A549 (cell line): ENCODE measurements around the gene CFAP161. TPM values are rescaled to one million over a fixed set of nuclear protein-coding genes. Genes with fewer than 3 reads are reported as not detected.

Experiments
- ATAC-seq, 2 experiments: fragments of 200-7000 bp in 1 of 2; fragments of >200 bp in 1 of 2; cut with Nextera tagmentation in 1 of 2; cut with Tn5 transposase in 1 of 2; 3 replicates each; pipeline versions ENCODE4 v1.8.0 to v1.9.1; 2018 to 2020; ENCODE audit warnings: mild to moderate bottlenecking in 1 of 2, moderate library complexity in 1 of 2
- CTCF ChIA-PET: fragments of 300-600 bp; sonication (Branson Sonifier 250); formaldehyde crosslinking; extraction: SDS; loops from one replicate; lab custom pipeline; 2021; ENCODE audit warnings: antibody characterized with exemption, inconsistent platforms; lab: Yijun Ruan, JAX
- POLR2A ChIA-PET: fragments of 350-600 bp; formaldehyde crosslinking; extraction: SDS; loops from one replicate; lab custom pipeline; 2021; ENCODE audit warnings: antibody characterized with exemption, inconsistent platforms; lab: Yijun Ruan, JAX
- DNase-seq, 2 experiments: peaks; one replicate each; pipeline versions ENCODE4 v3.0.0 to v3.0.0-alpha.2; 2011 to 2016; ENCODE audit warnings: low read depth in 1 of 2, low spot score in 1 of 2
- FAIRE-seq: peaks from 2 replicates; lab custom pipeline; 2011; peaks lifted over from hg19 to GRCh38; lab: Jason Lieb, UNC
- H3K27ac ChIP-seq, 2 experiments: fragments of >200 bp; sonication (Bioruptor Twin); formaldehyde crosslinking; 3 replicates each; pipeline ENCODE4 v1.5.1; 2016 to 2017
- H3K4me1 ChIP-seq: fragments of >200 bp; sonication (Bioruptor Twin); formaldehyde crosslinking; 3 replicates; pipeline ENCODE4 v1.6.1; 2016
- H3K4me2 ChIP-seq: fragments of >200 bp; sonication (Bioruptor Twin); formaldehyde crosslinking; 3 replicates; pipeline ENCODE4 v1.6.1; 2016
- H3K4me3 ChIP-seq: fragments of >200 bp; sonication (Bioruptor Twin); formaldehyde crosslinking; 3 replicates; pipeline ENCODE4 v1.5.1; 2016
- H3K9me3 ChIP-seq: fragments of >200 bp; sonication (Bioruptor Twin); formaldehyde crosslinking; 3 replicates; pipeline ENCODE4 v1.6.1; 2016
- BHLHE40 ChIP-seq: IDR thresholded peaks from 2 replicates; pipeline ENCODE4 v1.6.1; 2012; ENCODE audit warnings: low read depth, low read length, inconsistent platforms
- CEBPB ChIP-seq, 2 experiments: fragments of >200 bp in 1 of 2; sonication (Bioruptor Twin) in 1 of 2; formaldehyde crosslinking in 1 of 2; IDR thresholded peaks; 2 replicates each; pipeline ENCODE4 v1.6.1; 2012 to 2016
- CHD4 ChIP-seq: fragments of 200-600 bp; sonication (generic); IDR thresholded peaks from 2 replicates; pipeline ENCODE4 v1.6.1; 2016; ENCODE audit warnings: antibody characterized with exemption, mild to moderate bottlenecking, borderline replicate concordance
- EHF ChIP-seq: fragments of 250-450 bp; sonication (Bioruptor Pico); IDR thresholded peaks from 2 replicates; pipeline ENCODE4 v1.5.0; 2020; ENCODE audit warnings: mild to moderate bottlenecking
- EHMT2 ChIP-seq: fragments of 200-600 bp; sonication (generic); IDR thresholded peaks from 2 replicates; pipeline ENCODE4 v1.6.1; 2016; ENCODE audit warnings: antibody characterized with exemption, low read depth, mild to moderate bottlenecking, moderate library complexity
- ESRRA ChIP-seq: fragments of 150-350 bp; IDR thresholded peaks from 2 replicates; pipeline ENCODE4 v1.6.1; 2014; ENCODE audit warnings: mild to moderate bottlenecking, low read length, borderline replicate concordance
- FOSB ChIP-seq: fragments of 250-450 bp; sonication (Bioruptor Pico); IDR thresholded peaks from 2 replicates; pipeline ENCODE4 v1.5.0; 2020; ENCODE audit warnings: mild to moderate bottlenecking, moderate library complexity
- FOXS1 ChIP-seq: fragments of 250-450 bp; sonication (Bioruptor Pico); IDR thresholded peaks from 2 replicates; pipeline ENCODE4 v1.5.0; 2020; ENCODE audit warnings: mild to moderate bottlenecking, moderate library complexity
- JUNB ChIP-seq: fragments of >200 bp; sonication (Bioruptor Twin); formaldehyde crosslinking; IDR thresholded peaks from 2 replicates; pipeline ENCODE4 v1.6.1; 2016
- KDM1A ChIP-seq: fragments of 200-600 bp; sonication (generic); IDR thresholded peaks from 2 replicates; pipeline ENCODE4 v1.6.1; 2016; ENCODE audit warnings: low read depth, mild to moderate bottlenecking
- MAFK ChIP-seq: fragments of 450-650 bp; IDR thresholded peaks from 2 replicates; pipeline ENCODE4 v1.6.1; 2014; ENCODE audit not compliant: partially characterized antibody
- PHF8 ChIP-seq: fragments of 200-600 bp; sonication (generic); IDR thresholded peaks from 2 replicates; pipeline ENCODE4 v1.6.1; 2016; ENCODE audit warnings: low read depth, mild to moderate bottlenecking, antibody characterized with exemption, moderate library complexity, borderline replicate concordance
- POLR2A ChIP-seq: IDR thresholded peaks from 2 replicates; pipeline ENCODE4 v1.6.1; 2012; ENCODE audit warnings: mild to moderate bottlenecking, low read length
- RAD21 ChIP-seq, 2 experiments: fragments of >200 bp in 1 of 2; sonication (Bioruptor Twin) in 1 of 2; formaldehyde crosslinking in 1 of 2; IDR thresholded peaks in 1 of 2; conservative IDR thresholded peaks in 1 of 2; 2 replicates in 1 of 2; 3 replicates in 1 of 2; pipeline ENCODE4 v1.6.1; 2012 to 2018; ENCODE audit warnings: inconsistent platforms in 1 of 2
- RNF2 ChIP-seq: fragments of 200-600 bp; sonication (generic); IDR thresholded peaks from 2 replicates; pipeline ENCODE4 v1.6.1; 2016; ENCODE audit warnings: low read depth, mild to moderate bottlenecking, antibody characterized with exemption, moderate library complexity, borderline replicate concordance
- SREBF2 ChIP-seq: fragments of 450-650 bp; IDR thresholded peaks from 2 replicates; pipeline ENCODE4 v1.6.1; 2014; ENCODE audit warnings: mild to moderate bottlenecking, moderate library complexity
- TFCP2L1 ChIP-seq: fragments of 250-450 bp; sonication (Bioruptor Pico); IDR thresholded peaks from 2 replicates; pipeline ENCODE4 v1.5.0; 2021; ENCODE audit warnings: mild to moderate bottlenecking
- TP53 ChIP-seq: fragments of 250-450 bp; sonication (Bioruptor Pico); IDR thresholded peaks from 2 replicates; pipeline ENCODE4 v1.5.0; 2021; ENCODE audit warnings: mild to moderate bottlenecking, moderate library complexity
- ZC3H11A ChIP-seq: fragments of 450-650 bp; IDR thresholded peaks from 2 replicates; pipeline ENCODE4 v1.6.1; 2014; ENCODE audit warnings: antibody characterized with exemption, mild to moderate bottlenecking
- ZNF302 ChIP-seq: fragments of 250-450 bp; sonication (Bioruptor Pico); IDR thresholded peaks from 2 replicates; pipeline ENCODE4 v1.9.0; 2021; ENCODE audit warnings: inconsistent platforms, mild to moderate bottlenecking, moderate library complexity
- WGBS: methylation state at CpG from one replicate; pipeline ENCODE4 v1.1.6; 2017; ENCODE audit errors: missing lambda C conversion rate; 5-methylcytosine and 5-hydroxymethylcytosine counted together
- polyA plus RNA-seq, 4 experiments: library from polyadenylated mRNA; depleted of rRNA in 3 of 4; stranded (reverse); fragments of >200 nt; fragmentation: RNase III in 1 of 4; extraction: RNeasy Plus Mini Kit Qiagen cat#74134 plus additional on column Dnase treatment in 1 of 4; gene quantifications; 2 replicates in 3 of 4; 3 replicates in 1 of 4; pipeline ENCODE4 v1.2.3, GENCODE V29; 2011 to 2017
- TF ChIP-seq, protein P1 (sequence below): IDR thresholded peaks from 2 replicates; pipeline ENCODE4 v1.6.1; 2012; ENCODE audit warnings: low read depth, borderline replicate concordance
- TF ChIP-seq, protein P2 (sequence below): fragments of 200-600 bp; sonication (generic); IDR thresholded peaks from 2 replicates; pipeline ENCODE4 v1.6.1; 2016; ENCODE audit warnings: antibody characterized with exemption, mild to moderate bottlenecking, moderate library complexity
- TF ChIP-seq, protein P3 (sequence below): fragments of >200 bp; sonication (Bioruptor Twin); formaldehyde crosslinking; IDR thresholded peaks from 3 replicates; pipeline ENCODE4 v1.5.1; 2016
- TF ChIP-seq, protein P4 (sequence below): fragments of 450-650 bp; IDR thresholded peaks from 2 replicates; pipeline ENCODE4 v1.6.1; 2014; ENCODE audit warnings: antibody characterized with exemption
- TF ChIP-seq, protein P5 (sequence below): fragments of 250-450 bp; sonication (Bioruptor Pico); IDR thresholded peaks from 2 replicates; pipeline ENCODE4 v1.5.0; 2021; ENCODE audit warnings: mild to moderate bottlenecking, moderate library complexity, borderline replicate concordance

Gene CFAP161
- polyA plus RNA-seq, 2 of the 4 experiments (the other 2 are of a cell fraction): not detected

DNA sequence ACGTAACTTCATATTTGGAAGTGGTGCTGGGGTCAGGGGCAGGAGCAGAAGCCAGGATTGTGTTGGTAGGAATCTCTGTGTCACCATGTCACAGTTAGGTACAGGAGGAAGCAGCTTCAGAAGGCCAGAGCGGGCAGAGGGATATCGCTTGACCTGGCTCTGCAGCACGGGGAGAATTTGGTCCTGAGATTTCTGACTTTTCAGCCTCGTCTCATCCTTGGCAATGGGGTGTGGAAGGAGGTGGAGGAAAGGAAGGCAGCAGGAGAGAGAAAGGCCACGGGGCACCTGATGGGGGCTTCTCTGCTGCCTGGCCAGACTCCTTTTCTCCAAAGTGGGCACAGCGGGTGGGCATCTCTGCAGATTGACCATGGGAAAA is 63.2 kb downstream of the CFAP161 start:
- H3K27ac ChIP-seq: no peak overlapping the region
- DNase-seq: no peak
- no peak overlapping the region for H3K4me2 ChIP-seq
- H3K9me3 ChIP-seq: no peaks in the 10 kb centered on the region
- 31% methylated on average over 7 of the region's 7 CpGs for WGBS
- no peak for TF ChIP-seq TP53 (CRISPR knock-in tag)
- TF ChIP-seq CEBPB (IDR thresholded peaks at IDR 0.05): no peak
- TF ChIP-seq PHF8: no peak
- TF ChIP-seq ESRRA: no peak
- TF ChIP-seq, protein P1, sequence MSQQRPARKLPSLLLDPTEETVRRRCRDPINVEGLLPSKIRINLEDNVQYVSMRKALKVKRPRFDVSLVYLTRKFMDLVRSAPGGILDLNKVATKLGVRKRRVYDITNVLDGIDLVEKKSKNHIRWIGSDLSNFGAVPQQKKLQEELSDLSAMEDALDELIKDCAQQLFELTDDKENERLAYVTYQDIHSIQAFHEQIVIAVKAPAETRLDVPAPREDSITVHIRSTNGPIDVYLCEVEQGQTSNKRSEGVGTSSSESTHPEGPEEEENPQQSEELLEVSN: no peak
- no peak for TF ChIP-seq EHF
- TF ChIP-seq ZNF302: no peak
- TF ChIP-seq MAFK: no peak
- TF ChIP-seq SREBF2: no peak
- TF ChIP-seq, all 56 proteins: peak for 0
- POLR2A ChIA-PET: no interaction called here
- ATAC-seq (no peak), FAIRE-seq (no peak)
- CTCF ChIA-PET: interaction anchor here (1.6 kb wide), 1 partner anchor 70 kb away, joined by 3 read pairs; no protein-coding TSS in a partner anchor
- Histone ChIP-seq H3K4me3 (no peak overlapping the region), H3K4me1 (no peaks in the 10 kb centered on the region)

DNA sequence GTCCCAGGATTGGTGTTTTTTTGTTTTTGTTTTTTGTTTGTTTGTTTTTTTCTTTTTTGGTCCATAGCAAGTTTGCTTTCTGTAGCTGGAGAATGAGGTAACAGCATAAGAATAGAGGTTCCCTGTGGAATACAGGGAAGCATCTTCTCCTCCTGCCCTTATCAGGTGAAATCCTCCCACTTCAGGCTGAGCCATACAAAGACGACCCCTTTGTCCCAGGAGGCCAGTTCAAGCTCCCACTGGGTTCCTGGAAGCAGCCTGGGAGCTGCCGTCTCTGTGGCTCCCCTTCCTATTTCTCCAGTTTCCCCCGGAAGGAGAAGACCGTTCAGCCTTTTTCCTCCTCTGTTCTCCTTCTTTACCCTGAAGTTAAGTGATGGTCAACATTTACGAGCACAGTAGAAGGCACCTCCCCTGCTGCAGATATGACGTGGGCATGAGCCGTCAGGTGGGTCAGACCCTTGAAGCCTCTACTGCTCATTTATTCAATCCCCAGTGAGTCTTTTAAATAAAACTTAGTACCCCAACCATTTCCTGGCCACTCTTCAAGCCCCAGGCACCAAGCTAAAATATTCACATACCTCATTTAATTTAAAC is 63.7 kb downstream of the CFAP161 start:
- Histone ChIP-seq H3K9me3 (no peaks in the 10 kb centered on the region), H3K4me3 (no peak overlapping the region), H3K27ac (no peak overlapping the region), H3K4me2 (no peak overlapping the region), H3K4me1 (no peaks in the 10 kb centered on the region)
- TF ChIP-seq TP53 (CRISPR knock-in tag) (no peak), ZC3H11A (no peak), SREBF2 (no peak), EHMT2 (no peak), FOXS1 (no peak), JUNB (no peak), FOSB (CRISPR knock-in tag) (no peak), RAD21 (conservative IDR thresholded peaks at IDR 0.05 in 1 of 2, IDR thresholded peaks at IDR 0.05 in 1 of 2) (no peak), CHD4 (no peak), KDM1A (no peak), BHLHE40 (no peak), POLR2A (no peak), RNF2 (no peak), TFCP2L1 (CRISPR knock-in tag) (no peak)
- TF ChIP-seq, protein P2, sequence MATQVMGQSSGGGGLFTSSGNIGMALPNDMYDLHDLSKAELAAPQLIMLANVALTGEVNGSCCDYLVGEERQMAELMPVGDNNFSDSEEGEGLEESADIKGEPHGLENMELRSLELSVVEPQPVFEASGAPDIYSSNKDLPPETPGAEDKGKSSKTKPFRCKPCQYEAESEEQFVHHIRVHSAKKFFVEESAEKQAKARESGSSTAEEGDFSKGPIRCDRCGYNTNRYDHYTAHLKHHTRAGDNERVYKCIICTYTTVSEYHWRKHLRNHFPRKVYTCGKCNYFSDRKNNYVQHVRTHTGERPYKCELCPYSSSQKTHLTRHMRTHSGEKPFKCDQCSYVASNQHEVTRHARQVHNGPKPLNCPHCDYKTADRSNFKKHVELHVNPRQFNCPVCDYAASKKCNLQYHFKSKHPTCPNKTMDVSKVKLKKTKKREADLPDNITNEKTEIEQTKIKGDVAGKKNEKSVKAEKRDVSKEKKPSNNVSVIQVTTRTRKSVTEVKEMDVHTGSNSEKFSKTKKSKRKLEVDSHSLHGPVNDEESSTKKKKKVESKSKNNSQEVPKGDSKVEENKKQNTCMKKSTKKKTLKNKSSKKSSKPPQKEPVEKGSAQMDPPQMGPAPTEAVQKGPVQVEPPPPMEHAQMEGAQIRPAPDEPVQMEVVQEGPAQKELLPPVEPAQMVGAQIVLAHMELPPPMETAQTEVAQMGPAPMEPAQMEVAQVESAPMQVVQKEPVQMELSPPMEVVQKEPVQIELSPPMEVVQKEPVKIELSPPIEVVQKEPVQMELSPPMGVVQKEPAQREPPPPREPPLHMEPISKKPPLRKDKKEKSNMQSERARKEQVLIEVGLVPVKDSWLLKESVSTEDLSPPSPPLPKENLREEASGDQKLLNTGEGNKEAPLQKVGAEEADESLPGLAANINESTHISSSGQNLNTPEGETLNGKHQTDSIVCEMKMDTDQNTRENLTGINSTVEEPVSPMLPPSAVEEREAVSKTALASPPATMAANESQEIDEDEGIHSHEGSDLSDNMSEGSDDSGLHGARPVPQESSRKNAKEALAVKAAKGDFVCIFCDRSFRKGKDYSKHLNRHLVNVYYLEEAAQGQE: no peak
- TF ChIP-seq, protein P3, sequence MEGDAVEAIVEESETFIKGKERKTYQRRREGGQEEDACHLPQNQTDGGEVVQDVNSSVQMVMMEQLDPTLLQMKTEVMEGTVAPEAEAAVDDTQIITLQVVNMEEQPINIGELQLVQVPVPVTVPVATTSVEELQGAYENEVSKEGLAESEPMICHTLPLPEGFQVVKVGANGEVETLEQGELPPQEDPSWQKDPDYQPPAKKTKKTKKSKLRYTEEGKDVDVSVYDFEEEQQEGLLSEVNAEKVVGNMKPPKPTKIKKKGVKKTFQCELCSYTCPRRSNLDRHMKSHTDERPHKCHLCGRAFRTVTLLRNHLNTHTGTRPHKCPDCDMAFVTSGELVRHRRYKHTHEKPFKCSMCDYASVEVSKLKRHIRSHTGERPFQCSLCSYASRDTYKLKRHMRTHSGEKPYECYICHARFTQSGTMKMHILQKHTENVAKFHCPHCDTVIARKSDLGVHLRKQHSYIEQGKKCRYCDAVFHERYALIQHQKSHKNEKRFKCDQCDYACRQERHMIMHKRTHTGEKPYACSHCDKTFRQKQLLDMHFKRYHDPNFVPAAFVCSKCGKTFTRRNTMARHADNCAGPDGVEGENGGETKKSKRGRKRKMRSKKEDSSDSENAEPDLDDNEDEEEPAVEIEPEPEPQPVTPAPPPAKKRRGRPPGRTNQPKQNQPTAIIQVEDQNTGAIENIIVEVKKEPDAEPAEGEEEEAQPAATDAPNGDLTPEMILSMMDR: no peak
- TF ChIP-seq, protein P4, sequence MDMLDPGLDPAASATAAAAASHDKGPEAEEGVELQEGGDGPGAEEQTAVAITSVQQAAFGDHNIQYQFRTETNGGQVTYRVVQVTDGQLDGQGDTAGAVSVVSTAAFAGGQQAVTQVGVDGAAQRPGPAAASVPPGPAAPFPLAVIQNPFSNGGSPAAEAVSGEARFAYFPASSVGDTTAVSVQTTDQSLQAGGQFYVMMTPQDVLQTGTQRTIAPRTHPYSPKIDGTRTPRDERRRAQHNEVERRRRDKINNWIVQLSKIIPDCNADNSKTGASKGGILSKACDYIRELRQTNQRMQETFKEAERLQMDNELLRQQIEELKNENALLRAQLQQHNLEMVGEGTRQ: no peak
- TF ChIP-seq, protein P5, sequence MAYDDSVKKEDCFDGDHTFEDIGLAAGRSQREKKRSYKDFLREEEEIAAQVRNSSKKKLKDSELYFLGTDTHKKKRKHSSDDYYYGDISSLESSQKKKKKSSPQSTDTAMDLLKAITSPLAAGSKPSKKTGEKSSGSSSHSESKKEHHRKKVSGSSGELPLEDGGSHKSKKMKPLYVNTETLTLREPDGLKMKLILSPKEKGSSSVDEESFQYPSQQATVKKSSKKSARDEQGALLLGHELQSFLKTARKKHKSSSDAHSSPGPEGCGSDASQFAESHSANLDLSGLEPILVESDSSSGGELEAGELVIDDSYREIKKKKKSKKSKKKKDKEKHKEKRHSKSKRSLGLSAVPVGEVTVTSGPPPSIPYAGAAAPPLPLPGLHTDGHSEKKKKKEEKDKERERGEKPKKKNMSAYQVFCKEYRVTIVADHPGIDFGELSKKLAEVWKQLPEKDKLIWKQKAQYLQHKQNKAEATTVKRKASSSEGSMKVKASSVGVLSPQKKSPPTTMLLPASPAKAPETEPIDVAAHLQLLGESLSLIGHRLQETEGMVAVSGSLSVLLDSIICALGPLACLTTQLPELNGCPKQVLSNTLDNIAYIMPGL (CRISPR knock-in tag): no peak
- WGBS: 28% methylated on average over 7 of the region's 7 CpGs
- ChIA-PET POLR2A (no interaction called here), CTCF (interaction anchor here (1.6 kb wide), 1 partner anchor 69 kb away, joined by 3 read pairs; no protein-coding TSS in a partner anchor)
- FAIRE-seq (no peak), DNase-seq (no peak), ATAC-seq (no peak)
